Measurements from ENCODE around the gene SLC30A2. TPM values are rescaled to one million over a fixed set of nuclear protein-coding genes. Genes with fewer than 3 reads are reported as not detected.

The SLC30A2 gene
- total RNA-seq, 2 donors from 2014 or later = not detected

GRCh38 chr1:26090893-26091292 is 45.0 kb upstream of the SLC30A2 start:
- TF ChIP-seq CTCF (IDR thresholded peaks at IDR 0.05) = no peak

GRCh38 chr1:26089125-26089524 is 43.2 kb upstream of the SLC30A2 start:
- DNase-seq (ENCODE audit: low spot score) = no peak
- ATAC-seq (ENCODE audit: insufficient number of reproducible peaks, low FRiP score, low read depth) = no peak
- no peak overlapping the region for H3K4me3 ChIP-seq
- TF ChIP-seq CTCF (IDR thresholded peaks at IDR 0.05) = no peak
- no peak overlapping the region for H3K27ac ChIP-seq
- H3K4me1 ChIP-seq (ENCODE audit: control insufficient read depth in 1 of 2, low read depth in 2 of 2) = no peaks in the 10 kb centered on the region
- H3K9me3 ChIP-seq = no peaks in the 10 kb centered on the region
- H3K36me3 ChIP-seq = no peaks in the 10 kb centered on the region
- H3K27me3 ChIP-seq (replicated peaks; ENCODE audit: insufficient read depth) = no peaks in the 10 kb centered on the region

More at GRCh38 chr1:26090893-26091292, 45.0 kb upstream of the SLC30A2 start:
- DNase-seq (ENCODE audit: low spot score) (no peak), ATAC-seq (ENCODE audit: insufficient number of reproducible peaks, low FRiP score, low read depth) (no peak)
- H3K4me3 ChIP-seq = no peak overlapping the region
- H3K27ac ChIP-seq = no peak overlapping the region
- H3K27me3 ChIP-seq (replicated peaks; ENCODE audit: insufficient read depth) = no peaks in the 10 kb centered on the region
- H3K4me1 ChIP-seq (ENCODE audit: control insufficient read depth in 1 of 2, low read depth in 2 of 2) = peaks cover 0 to 5% of the 10 kb centered on the region in 2 donors
- H3K36me3 ChIP-seq = no peaks in the 10 kb centered on the region
- H3K9me3 ChIP-seq = no peaks in the 10 kb centered on the region

GRCh38 chr1:26084844-26085243 is 38.9 kb upstream of the SLC30A2 start:
- DNase-seq (ENCODE audit: low spot score) (no peak), ATAC-seq (ENCODE audit: insufficient number of reproducible peaks, low FRiP score, low read depth) (no peak)
- Histone ChIP-seq H3K36me3 (no peaks in the 10 kb centered on the region), H3K27ac (no peak overlapping the region), H3K4me3 (no peak overlapping the region), H3K4me1 (ENCODE audit: control insufficient read depth in 1 of 2, low read depth in 2 of 2) (no peaks in the 10 kb centered on the region), H3K27me3 (replicated peaks; ENCODE audit: insufficient read depth) (no peaks in the 10 kb centered on the region), H3K9me3 (no peaks in the 10 kb centered on the region)
- no peak for TF ChIP-seq CTCF (IDR thresholded peaks at IDR 0.05)

DNA sequence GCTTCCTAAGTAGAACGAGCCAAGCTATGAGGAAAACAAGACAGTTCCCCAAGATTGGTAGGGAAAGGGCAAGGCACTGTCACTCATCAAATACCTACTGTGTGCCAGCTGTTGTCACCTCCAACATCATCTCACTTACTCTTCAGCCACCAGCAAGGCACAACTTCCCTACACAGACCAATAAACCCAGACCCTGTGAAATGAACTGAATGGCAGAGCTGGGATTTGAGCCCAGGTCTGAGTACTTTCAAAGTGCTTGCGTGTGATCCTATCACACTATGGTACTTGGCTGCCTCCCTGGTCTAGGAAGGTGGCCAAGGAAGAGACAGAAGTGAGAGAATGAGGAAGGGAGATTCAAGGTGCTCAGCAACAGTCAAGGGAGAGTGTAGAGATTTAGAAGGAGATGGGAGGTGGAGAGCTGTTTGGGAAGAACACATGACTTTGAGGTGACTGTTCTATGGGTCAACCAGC is 38.2 kb upstream of the SLC30A2 start:
- Histone ChIP-seq H3K36me3 (no peaks in the 10 kb centered on the region), H3K27me3 (replicated peaks; ENCODE audit: insufficient read depth) (no peaks in the 10 kb centered on the region), H3K4me3 (no peak overlapping the region), H3K9me3 (no peaks in the 10 kb centered on the region), H3K4me1 (ENCODE audit: control insufficient read depth in 1 of 2, low read depth in 2 of 2) (no peaks in the 10 kb centered on the region), H3K27ac (no peak overlapping the region)
- DNase-seq (ENCODE audit: low spot score) = no peak
- no peak for TF ChIP-seq CTCF (IDR thresholded peaks at IDR 0.05)
- ATAC-seq (ENCODE audit: insufficient number of reproducible peaks, low FRiP score, low read depth) = no peak

DNA sequence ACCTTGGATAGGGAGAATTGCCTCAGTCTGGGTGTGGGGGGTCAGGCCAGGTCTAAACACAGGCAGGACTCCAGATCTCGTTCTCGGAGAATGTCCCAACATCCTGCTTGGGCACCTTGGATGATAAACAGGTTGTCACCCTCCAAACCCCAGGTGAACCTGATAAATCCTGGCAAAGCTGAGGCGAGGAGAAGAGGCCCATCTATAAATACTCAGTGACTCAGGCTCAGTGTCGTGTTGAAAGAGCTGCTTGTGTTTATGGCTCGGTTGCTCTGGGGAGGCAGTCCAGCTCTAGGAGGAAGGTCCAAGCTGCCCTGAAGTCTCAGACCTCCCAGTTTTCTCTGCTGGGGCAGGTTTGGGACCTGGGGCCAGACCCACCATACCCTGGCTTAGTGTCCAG is 37.3 kb upstream of the SLC30A2 start:
- Histone ChIP-seq H3K4me1 (ENCODE audit: control insufficient read depth in 1 of 2, low read depth in 2 of 2) (no peaks in the 10 kb centered on the region), H3K27ac (no peak overlapping the region), H3K27me3 (replicated peaks; ENCODE audit: insufficient read depth) (no peaks in the 10 kb centered on the region), H3K9me3 (no peaks in the 10 kb centered on the region), H3K4me3 (no peak overlapping the region), H3K36me3 (no peaks in the 10 kb centered on the region)
- ATAC-seq (ENCODE audit: insufficient number of reproducible peaks, low FRiP score, low read depth) (no peak), DNase-seq (ENCODE audit: low spot score) (no peak)
- TF ChIP-seq CTCF (IDR thresholded peaks at IDR 0.05) = no peak
